Stomach (tissue), 9 donors: Measurements from ENCODE around the gene TRAFD1. TPM values are rescaled to one million over a fixed set of nuclear protein-coding genes. Genes with fewer than 3 reads are reported as not detected.
A peak's percentile ranks its signal among the peaks of the same experiment; 100 is the strongest.
"Not testable (repeated sequence)": the region's sequence is repeated elsewhere in the genome, so short reads cannot be mapped to it uniquely, and the experiment has no call there.

Experiments
- DNase-seq, 2 donors: peaks; one replicate each; pipeline versions ENCODE4 v3.0.0 to v3.0.0-alpha.2; 2013 to 2019
- H3K27ac ChIP-seq, 5 donors: fragments of 200-600 bp in 4 of 5; sonication (generic) in 4 of 5; one replicate each; pipeline ENCODE4 v1.5.1; 2013 to 2019; ENCODE audit warnings: mild to moderate bottlenecking in 1 of 5, moderate library complexity in 1 of 5
- H3K27me3 ChIP-seq, 3 donors: fragments of 200-600 bp; sonication (generic); one replicate each; pipeline ENCODE4 v1.5.1; 2017 to 2019; ENCODE audit warnings: mixed run types in 1 of 3
- H3K36me3 ChIP-seq, 4 donors: fragments of 200-600 bp; sonication (generic); 1 replicate in 3 of 4; 2 replicates in 1 of 4; pipeline ENCODE4 v1.5.1; 2016 to 2019
- H3K4me1 ChIP-seq, 4 donors: fragments of 200-600 bp; sonication (generic); one replicate each; pipeline ENCODE4 v1.5.1; 2016 to 2019
- H3K4me3 ChIP-seq, 4 donors: fragments of 200-600 bp; sonication (generic) in 3 of 4; one replicate each; pipeline ENCODE4 v1.5.1; 2016 to 2019; ENCODE audit warnings: mild to moderate bottlenecking in 1 of 4
- H3K9me3 ChIP-seq, 4 donors: fragments of 200-600 bp; sonication (generic); one replicate each; pipeline ENCODE4 v1.5.1; 2016 to 2019
- CTCF ChIP-seq, 7 experiments: fragments of 450-650 bp in 4 of 7; fragments of 200-600 bp in 3 of 7; sonication (generic) in 3 of 7; IDR thresholded peaks; one replicate each; pipeline ENCODE4 v1.5.1; 2016 to 2019; ENCODE audit warnings: antibody characterized with exemption in 7 of 7, control low read depth in 2 of 7, mild to moderate bottlenecking in 1 of 7
- EP300 ChIP-seq: sonication (generic); formaldehyde crosslinking; IDR thresholded peaks from one replicate; pipeline ENCODE4 v1.6.1; 2017; ENCODE audit warnings: antibody characterized with exemption
- POLR2A ChIP-seq, 4 donors: fragments of 450-650 bp; IDR thresholded peaks; one replicate each; pipeline ENCODE4 v1.6.1; 2016; ENCODE audit warnings: antibody characterized with exemption in 4 of 4, control low read depth in 2 of 4, mild to moderate bottlenecking in 1 of 4, moderate library complexity in 1 of 4
- POLR2AphosphoS5 ChIP-seq, 3 donors: sonication (generic); formaldehyde crosslinking; IDR thresholded peaks; one replicate each; pipeline ENCODE4 v1.6.1; 2016; ENCODE audit warnings: antibody characterized with exemption in 3 of 3
- WGBS, 5 donors: extraction: QIAGEN DNeasy Blood & Tissue Kit in 3 of 5; methylation state at CpG; one replicate each; pipeline versions ENCODE4 v1.1.5 to v1.1.7; 2013 to 2018; 5-methylcytosine and 5-hydroxymethylcytosine counted together
- intact Hi-C: fragments of 100-400 bp; cut with DNase I; formaldehyde crosslinking; loops from one replicate; pipeline ENCODE4 v1.15.1; 2023; ENCODE audit warnings: low total_unique reads
- polyA plus RNA-seq, 3 donors: library from polyadenylated mRNA; stranded (reverse); fragments of 200-250 nt; gene quantifications; one replicate each; pipeline ENCODE4 v1.2.3, GENCODE V29; 2013
- total RNA-seq, 5 donors: library from RNA; depleted of rRNA; stranded (reverse); fragments of >200 nt; gene quantifications; one replicate each; pipeline versions ENCODE4 v1.1.0 to v1.2.3, GENCODE V29; 2014 to 2016
- donor health status: healthy with polysubstance abuse.
- donor health status: Bipolar disorder and iron deficiency.
- donor health status: healthy.

Gene TRAFD1
- total and polyA plus RNA-seq, 8 donors = 11.3 to 49.0 (median 20.4) TPM

- Histone ChIP-seq H3K4me1 (peaks cover 13 to 55% (median 36%) of the 10 kb centered on the region in 4 donors), H3K27me3 (no peaks in the 10 kb centered on the region), H3K27ac (no peak overlapping the region), H3K36me3 (peaks cover 5 to 29% (median 24%) of the 10 kb centered on the region in 4 donors), H3K9me3 (no peaks in the 10 kb centered on the region), H3K4me3 (no peak overlapping the region)
- no peak for TF ChIP-seq POLR2AphosphoS5 (IDR thresholded peaks at IDR 0.05)
- no peak for TF ChIP-seq CTCF (IDR thresholded peaks at IDR 0.05)
- no peak for TF ChIP-seq EP300
- no peak for TF ChIP-seq POLR2A (IDR thresholded peaks at IDR 0.05)
- WGBS, 5 donors = 85 to 90% (median 87%) methylated on average over 8 of the region's 8 CpGs
- no peak for DNase-seq
- intact Hi-C loops = no loop called here
Measured at GRCh38 chr12:112103758-112104503, 21.4 kb upstream of the TRAFD1 start.

- WGBS, 5 donors = 73 to 78% (median 75%) methylated on average over 3 of the region's 3 CpGs
- peaks cover 21 to 68% (median 41%) of the 10 kb centered on the region in 4 donors for H3K4me1 ChIP-seq
- H3K9me3 ChIP-seq = no peaks in the 10 kb centered on the region
- intact Hi-C loops = no loop called here
- no peak for DNase-seq
- no peak overlapping the region for H3K4me3 ChIP-seq
- no peaks in the 10 kb centered on the region for H3K27me3 ChIP-seq
- no peak overlapping the region for H3K27ac ChIP-seq
- TF ChIP-seq POLR2A (IDR thresholded peaks at IDR 0.05) = no peak
- no peak for TF ChIP-seq POLR2AphosphoS5 (IDR thresholded peaks at IDR 0.05)
- H3K36me3 ChIP-seq = peaks cover 4 to 10% (median 7%) of the 10 kb centered on the region in 4 donors
Measured at GRCh38 chr12:112105891-112106290, 19.5 kb upstream of the TRAFD1 start.

- 15 to 19% (median 17%) methylated on average over 13 of the region's 13 CpGs for WGBS, 5 donors
- peak overlapping the region; percentile 94 to 98 (median 96) for H3K27ac ChIP-seq
- intact Hi-C loops = no loop called here
- TF ChIP-seq EP300 (no peak), POLR2AphosphoS5 (IDR thresholded peaks at IDR 0.05) (no peak), CTCF (IDR thresholded peaks at IDR 0.05) (no peak), POLR2A (IDR thresholded peaks at IDR 0.05) (no peak)
- peak overlapping the region; percentile 69 to 98 (median 90) for H3K4me3 ChIP-seq
- no peaks in the 10 kb centered on the region for H3K27me3 ChIP-seq
- H3K36me3 ChIP-seq = no peaks in the 10 kb centered on the region
- H3K9me3 ChIP-seq = no peaks in the 10 kb centered on the region
- peak in 1 of 2 donors; percentile 52 for DNase-seq
- peaks cover 25 to 84% (median 47%) of the 10 kb centered on the region in 4 donors for H3K4me1 ChIP-seq
Measured at GRCh38 chr12:112107306-112108201, 17.8 kb upstream of the TRAFD1 start.

GRCh38 chr12:112108202-112109079 is 16.9 kb upstream of the TRAFD1 start, which contains the start of gene NAA25:
NAA25 (minus strand) TSS chr12:112108783; CDS start chr12:112108773, 10 bp downstream.
- no peaks in the 10 kb centered on the region for H3K36me3 ChIP-seq
- WGBS, 5 donors = 0 to 1% (median 0%) methylated on average over 20 to 74 of the region's 74 CpGs
- peak within 1 kb of the TSS; percentile 69 to 98 (median 90) for H3K4me3 ChIP-seq
- peaks cover 25 to 80% (median 45%) of the 10 kb centered on the region in 4 donors for H3K4me1 ChIP-seq
- H3K9me3 ChIP-seq = no peaks in the 10 kb centered on the region
- peak; percentile 91 to 97 for DNase-seq
- no peaks in the 10 kb centered on the region for H3K27me3 ChIP-seq
- peak within 1 kb of the TSS; percentile 94 to 98 (median 96) for H3K27ac ChIP-seq
- TF ChIP-seq POLR2A (IDR thresholded peaks at IDR 0.05) (no peak), POLR2AphosphoS5 (IDR thresholded peaks at IDR 0.05) (peak; percentile 38 to 70 (median 59)), EP300 (no peak)
- intact Hi-C loops = no loop called here

GRCh38 chr12:112110787-112111662 is 14.3 kb upstream of the TRAFD1 start:
- Histone ChIP-seq H3K4me1 (peaks cover 22 to 54% (median 33%) of the 10 kb centered on the region in 4 donors), H3K27ac (peak overlapping the region in 2 of 5 donors; percentile 97 to 98)
- H3K4me3 ChIP-seq, H3K36me3 ChIP-seq, DNase-seq, intact Hi-C loops, H3K27me3 ChIP-seq, H3K9me3 ChIP-seq: not testable (repeated sequence)
- WGBS, 5 donors = 67 to 77% (median 74%) methylated on average over 19 to 20 of the region's 20 CpGs
